HEK293 (cell line): ENCODE results near the gene SIRPB2.

Experiments
- CTCF ChIA-PET: fragments of 350-600 bp; formaldehyde crosslinking; extraction: SDS; loops from one replicate; lab custom pipeline; 2021; ENCODE audit warnings: antibody characterized with exemption; lab: Yijun Ruan, JAX
- POLR2A ChIA-PET: fragments of 300-600 bp; formaldehyde crosslinking; extraction: SDS; loops from one replicate; lab custom pipeline; 2020; ENCODE audit warnings: antibody characterized with exemption, inconsistent platforms; lab: Yijun Ruan, JAX
- H3K27ac ChIP-seq: fragments of 200-500 bp; sonication (Bioruptor generic); 2 replicates; pipeline ENCODE4 v1.5.1; 2014; ENCODE audit warnings: low read depth, low read length, control low read depth, inconsistent platforms; ENCODE audit errors: extremely low read depth
- H3K36me3 ChIP-seq, 2 experiments: fragments of 200-500 bp in 1 of 2; sonication (Bioruptor generic) in 1 of 2; 1 replicate in 1 of 2; 2 replicates in 1 of 2; pipeline ENCODE4 v1.5.1; 2014 to 2017; ENCODE audit warnings: inconsistent platforms in 2 of 2, low read length in 2 of 2; ENCODE audit not compliant: control insufficient read depth in 2 of 2, insufficient read depth in 1 of 2
- H3K4me1 ChIP-seq: fragments of 200-500 bp; sonication (Bioruptor generic); 2 replicates; pipeline ENCODE4 v1.5.1; 2014; ENCODE audit warnings: mild to moderate bottlenecking, low read length, inconsistent platforms; ENCODE audit not compliant: control insufficient read depth, insufficient read depth
- H3K4me3 ChIP-seq: 2 replicates; pipeline ENCODE4 v1.5.1; 2011; ENCODE audit warnings: low read depth, mild to moderate bottlenecking, control low read depth, low read length, moderate library complexity
- H3K9me3 ChIP-seq: fragments of 200-500 bp; sonication (Bioruptor generic); 2 replicates; pipeline ENCODE4 v1.5.1; 2014; ENCODE audit warnings: low read depth, low read length, inconsistent platforms; ENCODE audit not compliant: control insufficient read depth, insufficient read depth
- EGR2 ChIP-seq: fragments of 450-650 bp; formaldehyde crosslinking; IDR thresholded peaks from 2 replicates; pipeline ENCODE4 v1.5.1; 2016; ENCODE audit warnings: low read depth, missing biosample characterization, missing genetic modification characterization
- GLI2 ChIP-seq: fragments of 450-650 bp; formaldehyde crosslinking; IDR thresholded peaks from 2 replicates; pipeline ENCODE4; 2017; ENCODE audit warnings: missing biosample characterization, missing genetic modification characterization, low read depth, borderline replicate concordance
- HOXC10 ChIP-seq: sonication (generic); formaldehyde crosslinking; IDR thresholded peaks from 2 replicates; pipeline ENCODE4 v1.8.1; 2023; ENCODE audit warnings: mild to moderate bottlenecking, missing genetic modification reagents
- MZF1 ChIP-seq: fragments of 450-650 bp; formaldehyde crosslinking; IDR thresholded peaks from 2 replicates; pipeline ENCODE4 v1.5.1; 2017; ENCODE audit warnings: missing biosample characterization, missing genetic modification characterization, borderline replicate concordance
- OVOL3 ChIP-seq: fragments of 450-650 bp; formaldehyde crosslinking; IDR thresholded peaks from 2 replicates; pipeline ENCODE4 v1.5.1; 2016; ENCODE audit warnings: missing biosample characterization, missing genetic modification characterization
- PATZ1 ChIP-seq: fragments of 450-650 bp; formaldehyde crosslinking; IDR thresholded peaks from 2 replicates; pipeline ENCODE4 v1.5.1; 2016; ENCODE audit warnings: missing biosample characterization, missing genetic modification characterization
- ZBTB1 ChIP-seq: fragments of 450-650 bp; formaldehyde crosslinking; IDR thresholded peaks from 2 replicates; pipeline ENCODE4 v1.5.1; 2016; ENCODE audit warnings: missing biosample characterization, missing genetic modification characterization
- ZBTB11 ChIP-seq: fragments of 450-650 bp; formaldehyde crosslinking; conservative IDR thresholded peaks from 2 replicates; pipeline ENCODE4 v1.5.1; 2016; ENCODE audit warnings: low read depth, missing biosample characterization, missing genetic modification characterization
- ZBTB7A ChIP-seq: fragments of 450-650 bp; formaldehyde crosslinking; IDR thresholded peaks from 2 replicates; pipeline ENCODE4 v1.5.1; 2016; ENCODE audit warnings: low read depth, missing biosample characterization, missing genetic modification characterization
- ZFHX2 ChIP-seq: fragments of 450-650 bp; formaldehyde crosslinking; conservative IDR thresholded peaks from 2 replicates; pipeline ENCODE4 v1.5.1; 2016; ENCODE audit warnings: missing biosample characterization, missing genetic modification characterization
- ZNF121 ChIP-seq: fragments of 450-650 bp; formaldehyde crosslinking; IDR thresholded peaks from 2 replicates; pipeline ENCODE4 v1.5.1; 2016; ENCODE audit warnings: missing biosample characterization, missing genetic modification characterization
- ZNF138 ChIP-seq: fragments of 450-650 bp; formaldehyde crosslinking; IDR thresholded peaks from 2 replicates; pipeline ENCODE4 v1.5.1; 2016; ENCODE audit warnings: missing biosample characterization, missing genetic modification characterization, borderline replicate concordance
- ZNF18 ChIP-seq: fragments of 450-650 bp; formaldehyde crosslinking; IDR thresholded peaks from 2 replicates; pipeline ENCODE4 v1.5.1; 2016; ENCODE audit warnings: missing biosample characterization, missing genetic modification characterization
- ZNF19 ChIP-seq: fragments of 450-650 bp; formaldehyde crosslinking; IDR thresholded peaks from 2 replicates; pipeline ENCODE4; 2016; ENCODE audit warnings: missing biosample characterization, missing genetic modification characterization, low read depth
- ZNF324 ChIP-seq: fragments of 450-650 bp; formaldehyde crosslinking; IDR thresholded peaks from 2 replicates; pipeline ENCODE4 v1.5.1; 2016; ENCODE audit warnings: missing biosample characterization, missing genetic modification characterization
- ZNF571 ChIP-seq: fragments of 450-650 bp; formaldehyde crosslinking; IDR thresholded peaks from 2 replicates; pipeline ENCODE4 v1.5.0; 2017; ENCODE audit warnings: missing biosample characterization, missing genetic modification characterization
- ZNF639 ChIP-seq: fragments of 450-650 bp; formaldehyde crosslinking; IDR thresholded peaks from 2 replicates; pipeline ENCODE4 v1.5.1; 2016; ENCODE audit warnings: missing biosample characterization, missing genetic modification characterization
- ZNF747 ChIP-seq: fragments of 450-650 bp; formaldehyde crosslinking; IDR thresholded peaks from 2 replicates; pipeline ENCODE4 v1.5.1; 2016; ENCODE audit warnings: missing biosample characterization, missing genetic modification characterization
- ZNF776 ChIP-seq: fragments of 450-650 bp; formaldehyde crosslinking; IDR thresholded peaks from 2 replicates; pipeline ENCODE4 v1.5.0; 2017; ENCODE audit warnings: missing biosample characterization, missing genetic modification characterization, borderline replicate concordance
- ZSCAN23 ChIP-seq: fragments of 450-650 bp; formaldehyde crosslinking; IDR thresholded peaks from 2 replicates; pipeline ENCODE4 v1.5.1; 2016; ENCODE audit warnings: missing biosample characterization, missing genetic modification characterization
- TF ChIP-seq, protein P1 (sequence below): fragments of 450-650 bp; formaldehyde crosslinking; IDR thresholded peaks from 2 replicates; pipeline ENCODE4 v1.5.1; 2016; ENCODE audit warnings: missing biosample characterization, missing genetic modification characterization, borderline replicate concordance

Gene SIRPB2

GRCh38 chr20:1435337-1435699 lies 55.9 kb downstream of the SIRPB2 start:
- H3K36me3 ChIP-seq, result peaks cover 0 to 7% of the 10 kb centered on the region in 2 experiments; a peak in 1 of 3 replicates
- TF ChIP-seq EGR2 (tag by site-specific recombination) (no peak), ZNF138 (no peak), ZNF639 (tag by site-specific recombination) (no peak), GLI2 (no peak), OVOL3 (tag by site-specific recombination) (no peak), ZBTB1 (tag by site-specific recombination) (no peak)
- no peak overlapping the region for H3K4me3 ChIP-seq
- ChIA-PET CTCF (interaction anchor here (0.7 to 6.1 kb wide), 10 partner anchors 9 to 124 kb away, joined by 3 to 56 read pairs (median 6); no protein-coding TSS in a partner anchor), POLR2A (no interaction called here)
- H3K4me1 ChIP-seq, result no peaks in the 10 kb centered on the region
- no peaks in the 10 kb centered on the region for H3K9me3 ChIP-seq
- no peak overlapping the region for H3K27ac ChIP-seq

DNA sequence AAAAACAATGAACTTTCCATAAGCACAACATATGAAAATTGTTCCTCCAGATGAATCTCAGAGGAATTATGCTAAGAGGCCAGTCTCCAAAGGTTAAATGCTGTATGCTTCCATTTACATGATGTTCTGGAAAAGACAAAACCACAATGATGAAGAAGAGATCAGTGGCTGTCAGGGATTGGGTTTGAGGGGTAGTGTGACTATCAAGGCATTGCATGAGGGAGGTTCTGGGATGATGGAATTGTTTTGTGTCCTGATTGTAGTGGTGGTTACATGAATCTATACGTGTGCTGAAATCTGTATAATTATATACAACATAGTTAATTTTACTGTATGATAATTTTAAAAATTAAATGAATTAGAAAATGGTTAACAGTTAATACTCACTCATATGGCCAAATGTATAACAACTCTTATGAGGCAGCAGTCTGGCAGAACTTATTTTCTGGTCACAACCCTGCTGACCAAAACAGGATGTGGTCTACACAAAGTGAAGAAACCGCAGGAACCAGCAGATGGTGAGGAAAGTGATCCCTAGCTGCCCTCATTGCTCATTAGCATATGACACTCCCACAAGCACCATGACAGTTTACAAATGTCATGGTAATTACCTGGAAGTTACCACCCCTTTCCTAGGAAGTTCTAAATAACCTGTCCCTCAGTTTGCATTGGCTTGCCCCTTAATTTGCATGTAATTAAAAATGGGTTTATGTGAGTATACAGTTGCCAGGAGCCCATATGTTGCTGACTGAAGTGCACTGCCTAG lies 56.5 kb downstream of the SIRPB2 start:
- Histone ChIP-seq H3K4me3 (no peak overlapping the region), H3K9me3 (no peaks in the 10 kb centered on the region), H3K4me1 (no peaks in the 10 kb centered on the region), H3K36me3 (peaks cover 0 to 3% of the 10 kb centered on the region in 2 experiments; a peak in 1 of 3 replicates), H3K27ac (no peak overlapping the region)
- ChIA-PET POLR2A (no interaction called here), CTCF (interaction anchor here (0.6 to 6.1 kb wide), 10 partner anchors 10 to 123 kb away, joined by 3 to 56 read pairs (median 6); no protein-coding TSS in a partner anchor)
- TF ChIP-seq ZBTB7A (tag by site-specific recombination) (no peak), ZFHX2 (tag by site-specific recombination) (no peak), PATZ1 (tag by site-specific recombination) (no peak)

DNA sequence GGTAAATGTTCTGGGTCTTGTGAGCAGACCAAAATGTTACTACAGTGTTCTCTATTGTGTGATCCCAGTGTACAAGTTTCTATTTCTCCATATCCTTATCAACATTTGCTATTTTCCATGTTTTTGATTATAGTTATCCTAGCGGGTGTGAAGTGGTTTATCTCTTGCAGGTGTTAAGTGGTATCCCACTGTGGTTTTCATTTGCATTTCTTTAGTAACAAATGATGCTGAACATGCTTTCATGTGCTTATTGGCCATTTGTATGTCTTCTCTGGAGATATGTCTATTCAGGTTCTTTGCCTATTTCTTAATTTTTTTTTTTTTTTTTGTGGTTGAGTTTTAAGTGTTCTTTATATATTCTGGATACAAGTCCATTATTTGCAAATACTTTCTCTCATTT lies 60.1 kb downstream of the SIRPB2 start:
- Histone ChIP-seq H3K27ac (no peak overlapping the region), H3K4me3 (no peak overlapping the region), H3K36me3 (no peaks in the 10 kb centered on the region), H3K9me3 (no peaks in the 10 kb centered on the region), H3K4me1 (peaks cover 5% of the 10 kb centered on the region; the same call in 1 of the 2 replicates)
- ChIA-PET POLR2A (no interaction called here), CTCF (no interaction called here)
- no peak for TF ChIP-seq ZNF19 (tag by site-specific recombination)
- TF ChIP-seq ZNF571 (tag by site-specific recombination), result no peak
- no peak for TF ChIP-seq ZBTB11 (tag by site-specific recombination)
- no peak for TF ChIP-seq HOXC10
- TF ChIP-seq ZSCAN23, result no peak
- no peak for TF ChIP-seq MZF1 (tag by site-specific recombination)
- TF ChIP-seq, protein P1, sequence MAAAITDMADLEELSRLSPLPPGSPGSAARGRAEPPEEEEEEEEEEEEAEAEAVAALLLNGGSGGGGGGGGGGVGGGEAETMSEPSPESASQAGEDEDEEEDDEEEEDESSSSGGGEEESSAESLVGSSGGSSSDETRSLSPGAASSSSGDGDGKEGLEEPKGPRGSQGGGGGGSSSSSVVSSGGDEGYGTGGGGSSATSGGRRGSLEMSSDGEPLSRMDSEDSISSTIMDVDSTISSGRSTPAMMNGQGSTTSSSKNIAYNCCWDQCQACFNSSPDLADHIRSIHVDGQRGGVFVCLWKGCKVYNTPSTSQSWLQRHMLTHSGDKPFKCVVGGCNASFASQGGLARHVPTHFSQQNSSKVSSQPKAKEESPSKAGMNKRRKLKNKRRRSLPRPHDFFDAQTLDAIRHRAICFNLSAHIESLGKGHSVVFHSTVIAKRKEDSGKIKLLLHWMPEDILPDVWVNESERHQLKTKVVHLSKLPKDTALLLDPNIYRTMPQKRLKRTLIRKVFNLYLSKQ (tag by site-specific recombination), result no peak
- TF ChIP-seq ZNF776, result no peak
- no peak for TF ChIP-seq ZFHX2 (tag by site-specific recombination)
- no peak for TF ChIP-seq ZNF121 (tag by site-specific recombination)
- TF ChIP-seq ZNF747, result no peak
- TF ChIP-seq ZNF18 (tag by site-specific recombination), result no peak
- TF ChIP-seq ZNF324 (tag by site-specific recombination), result no peak
